Activated CD4-positive, alpha-beta T cell treated with anti-CD3 and anti-CD28 coated beads, Interleukin-2, amount 10 ng/mL, durations not matched to agents 24 days and 14 days (primary cell): ENCODE measurements around the gene RAB19. TPM values are rescaled to one million over a fixed set of nuclear protein-coding genes. Genes with fewer than 3 reads are reported as not detected.

ENCODE experiments used
- DNase-seq: peaks from one replicate; pipeline ENCODE4 v3.0.0; 2022
- H3K27ac Mint-ChIP-seq: one replicate; pipeline ENCODE4 v1.8.0; 2022; ENCODE audit warnings: mild to moderate bottlenecking, mixed read lengths
- H3K27me3 Mint-ChIP-seq: one replicate; pipeline ENCODE4 v1.8.0; 2022; ENCODE audit warnings: mixed read lengths
- H3K36me3 Mint-ChIP-seq: one replicate; pipeline ENCODE4 v1.8.0; 2022; ENCODE audit warnings: low read depth, mild to moderate bottlenecking, mixed read lengths
- H3K4me1 Mint-ChIP-seq: one replicate; pipeline ENCODE4 v1.8.0; 2021; ENCODE audit warnings: mixed read lengths
- H3K4me3 Mint-ChIP-seq: one replicate; pipeline ENCODE4 v1.8.0; 2022; ENCODE audit warnings: mild to moderate bottlenecking, moderate library complexity, mixed read lengths
- H3K9me3 Mint-ChIP-seq: one replicate; pipeline ENCODE4 v1.8.0; 2021; ENCODE audit warnings: mixed read lengths
- intact Hi-C: fragments of 100-400 bp; cut with micrococcal nuclease; formaldehyde crosslinking; loops from one replicate; pipeline ENCODE4 v1.15.1; 2023
- total RNA-seq: library from RNA; stranded (reverse); gene quantifications from 2 replicates; pipeline ENCODE4 v1.2.3, GENCODE V29; 2022

The RAB19 gene, protein sequence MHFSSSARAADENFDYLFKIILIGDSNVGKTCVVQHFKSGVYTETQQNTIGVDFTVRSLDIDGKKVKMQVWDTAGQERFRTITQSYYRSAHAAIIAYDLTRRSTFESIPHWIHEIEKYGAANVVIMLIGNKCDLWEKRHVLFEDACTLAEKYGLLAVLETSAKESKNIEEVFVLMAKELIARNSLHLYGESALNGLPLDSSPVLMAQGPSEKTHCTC
- total RNA-seq = 23.0 and 24.4 TPM in 2 replicates

DNA sequence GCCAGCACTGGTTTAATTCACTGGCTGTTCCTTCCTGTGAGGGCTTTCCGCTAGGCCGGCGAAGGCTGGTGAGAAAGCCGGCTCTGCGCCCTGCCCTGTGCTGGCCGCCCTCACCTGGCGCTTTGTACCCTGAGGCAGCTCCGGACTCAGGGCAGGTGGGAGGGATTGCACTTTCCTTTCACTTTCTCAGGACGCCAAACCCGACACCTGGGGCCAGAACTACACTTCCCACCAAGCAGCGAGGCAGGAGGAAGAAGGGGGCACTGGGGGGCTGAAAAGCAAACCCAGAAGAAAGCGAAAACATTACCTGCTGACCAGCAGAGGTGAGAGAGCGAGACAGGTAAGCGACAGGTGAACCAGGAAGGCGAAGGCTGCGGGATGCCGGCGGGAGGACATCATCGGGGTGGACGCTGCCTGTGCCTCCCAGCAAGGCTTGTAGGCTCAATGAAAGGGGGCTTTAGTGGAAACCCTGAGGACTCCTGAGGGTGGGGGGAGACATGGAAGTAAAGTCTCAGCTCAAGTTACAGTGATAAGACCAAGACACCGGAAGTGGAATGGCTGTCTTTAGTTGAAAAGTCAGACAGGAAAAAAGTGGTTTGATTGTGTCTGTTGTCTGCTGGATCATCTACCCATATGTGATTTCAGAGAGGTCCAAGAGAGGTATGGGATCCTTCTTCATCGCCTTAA is at the start of gene RAB19:
Gene RAB19 (plus strand): TSS at position 181 of the 687 bp plus-strand sequence. CDS start 3,589 bp downstream, outside the sequence.
- H3K36me3 Mint-ChIP-seq = peaks cover 31% of the 10 kb centered on the region
- peak; percentile 88 for DNase-seq
- H3K27me3 Mint-ChIP-seq = no peaks in the 10 kb centered on the region
- peaks cover 34% of the 10 kb centered on the region for H3K4me1 Mint-ChIP-seq
- peak within 1 kb of the TSS; percentile 97 for H3K27ac Mint-ChIP-seq
- no peaks in the 10 kb centered on the region for H3K9me3 Mint-ChIP-seq
- peak within 1 kb of the TSS; percentile 90 for H3K4me3 Mint-ChIP-seq
- intact Hi-C loops = loop anchor here (2.0 to 5.0 kb wide), 4 partner anchors 75 to 342 kb away; partner anchors contain the start of genes MKRN1 and PARP12

DNA sequence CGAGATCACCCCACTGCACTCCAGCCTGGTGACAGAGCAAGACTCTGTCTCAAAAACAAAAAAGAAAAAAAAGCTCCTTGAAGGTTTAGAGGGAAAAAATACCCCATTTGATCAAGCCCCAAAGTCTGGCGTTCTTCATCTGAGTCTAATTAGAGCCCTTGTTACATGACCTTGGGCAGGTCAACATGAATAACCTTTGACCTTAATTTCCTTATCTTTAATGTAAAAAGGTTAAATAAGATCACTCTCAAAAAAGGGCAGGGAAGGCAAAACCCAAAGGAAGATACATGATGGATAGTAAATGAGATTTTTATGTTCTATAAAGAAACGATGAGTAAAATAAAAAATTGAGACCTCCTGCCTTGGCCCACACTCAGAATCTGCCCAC is 45.8 kb upstream of the RAB19 start:
- peak overlapping the region; percentile 94 for H3K27ac Mint-ChIP-seq
- no peak for DNase-seq
- peaks cover 60% of the 10 kb centered on the region for H3K36me3 Mint-ChIP-seq
- intact Hi-C loops = loop anchor here (1.0 to 2.0 kb wide), 3 partner anchors 33 to 121 kb away; partner anchors contain the start of gene MKRN1
- no peaks in the 10 kb centered on the region for H3K9me3 Mint-ChIP-seq
- H3K27me3 Mint-ChIP-seq = no peaks in the 10 kb centered on the region
- H3K4me1 Mint-ChIP-seq = peaks cover 30% of the 10 kb centered on the region
- peak overlapping the region; percentile 26 for H3K4me3 Mint-ChIP-seq

DNA sequence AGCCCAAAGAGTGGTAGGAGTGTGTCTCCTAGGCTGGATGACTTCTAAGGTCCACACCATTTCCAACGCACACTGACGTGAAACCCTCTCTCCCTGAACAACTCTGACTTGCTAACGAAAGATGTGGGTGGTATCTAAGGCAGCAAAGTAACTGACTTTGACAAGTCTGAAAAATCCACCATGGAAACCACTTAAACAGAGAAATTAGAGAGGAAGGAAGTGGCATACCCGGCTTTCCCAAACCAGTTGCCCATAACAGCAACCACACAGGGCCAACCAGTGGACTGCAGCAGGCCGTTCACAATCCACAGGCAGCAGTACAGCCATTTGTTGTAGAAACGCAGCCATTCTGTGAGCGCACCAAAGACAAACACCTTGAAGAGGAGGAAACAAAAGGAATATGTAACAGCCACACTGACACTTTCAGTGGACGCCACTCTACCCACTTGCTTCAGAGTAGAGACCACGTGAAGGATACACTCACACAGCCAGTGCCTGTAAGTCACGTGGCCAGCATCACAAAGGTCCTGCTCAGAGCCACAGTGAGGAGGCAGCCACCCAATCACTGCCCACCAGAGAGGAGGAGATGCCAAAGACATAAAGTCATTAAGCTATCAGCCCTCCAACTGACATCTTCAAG is 45.3 kb upstream of the RAB19 start:
- Mint-ChIP-seq H3K4me1 (peaks cover 28% of the 10 kb centered on the region), H3K4me3 (peak overlapping the region; percentile 68), H3K36me3 (peaks cover 55% of the 10 kb centered on the region), H3K27ac (peak overlapping the region; percentile 94), H3K27me3 (no peaks in the 10 kb centered on the region), H3K9me3 (no peaks in the 10 kb centered on the region)
- peak; percentile 71 for DNase-seq
- intact Hi-C loops = loop anchor here (1.0 to 2.0 kb wide), 4 partner anchors 18 to 120 kb away; partner anchors contain the start of gene MKRN1

DNA sequence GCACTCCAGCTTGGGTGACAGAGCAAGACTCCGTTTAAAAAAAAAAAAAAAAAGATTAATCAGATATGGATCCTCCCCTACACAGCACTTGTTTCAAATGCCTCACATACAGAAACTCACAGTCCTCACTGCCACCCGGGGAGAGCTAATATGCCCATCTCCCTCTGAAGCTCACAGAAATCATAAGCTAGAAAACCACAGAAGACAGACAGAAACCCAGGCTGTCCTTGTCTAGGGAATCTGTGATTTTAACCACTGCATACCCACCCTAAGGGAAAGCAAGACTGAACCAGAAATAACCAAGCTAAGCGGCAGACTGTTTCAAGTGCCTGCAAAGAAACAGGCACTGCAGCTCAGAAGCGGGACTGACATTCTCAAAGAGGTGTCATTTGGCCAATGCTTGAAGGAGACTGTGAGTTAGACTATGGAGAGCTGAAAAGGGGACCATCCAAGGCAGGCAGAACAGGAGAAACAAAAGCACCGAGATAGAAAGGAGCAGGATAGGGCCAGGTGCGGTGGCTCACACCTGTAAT is 43.1 kb upstream of the RAB19 start:
- intact Hi-C loops = no loop called here
- DNase-seq = peak; percentile 68
- H3K4me1 Mint-ChIP-seq = peaks cover 34% of the 10 kb centered on the region
- peak overlapping the region; percentile 84 for H3K27ac Mint-ChIP-seq
- no peaks in the 10 kb centered on the region for H3K9me3 Mint-ChIP-seq
- H3K36me3 Mint-ChIP-seq = peaks cover 56% of the 10 kb centered on the region
- peak overlapping the region; percentile 67 for H3K4me3 Mint-ChIP-seq
- no peaks in the 10 kb centered on the region for H3K27me3 Mint-ChIP-seq

DNA sequence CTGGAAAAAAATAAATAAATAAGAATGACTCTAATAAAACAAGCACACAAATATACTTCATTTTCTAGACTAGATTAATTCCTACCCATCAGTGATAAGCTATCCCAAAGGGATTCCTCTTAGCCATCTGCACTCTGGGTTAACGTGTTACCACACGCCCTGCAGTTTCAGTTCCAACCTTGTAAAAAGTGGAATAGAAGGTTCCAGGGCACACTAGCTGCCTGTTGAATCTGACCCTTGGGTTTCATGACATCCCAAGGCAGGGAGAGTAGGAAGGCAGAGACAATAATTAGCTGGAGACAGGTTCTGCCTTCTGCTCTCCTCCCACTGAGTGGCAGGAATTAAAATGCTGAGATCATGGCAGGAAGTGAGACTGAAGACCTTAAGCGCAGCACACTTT is 39.0 kb upstream of the RAB19 start:
- intact Hi-C loops = no loop called here
- H3K4me3 Mint-ChIP-seq = no peak overlapping the region
- H3K27me3 Mint-ChIP-seq = no peaks in the 10 kb centered on the region
- peak overlapping the region; percentile 67 for H3K27ac Mint-ChIP-seq
- peaks cover 16% of the 10 kb centered on the region for H3K4me1 Mint-ChIP-seq
- H3K36me3 Mint-ChIP-seq = peaks cover 48% of the 10 kb centered on the region
- DNase-seq = no peak
- no peaks in the 10 kb centered on the region for H3K9me3 Mint-ChIP-seq

DNA sequence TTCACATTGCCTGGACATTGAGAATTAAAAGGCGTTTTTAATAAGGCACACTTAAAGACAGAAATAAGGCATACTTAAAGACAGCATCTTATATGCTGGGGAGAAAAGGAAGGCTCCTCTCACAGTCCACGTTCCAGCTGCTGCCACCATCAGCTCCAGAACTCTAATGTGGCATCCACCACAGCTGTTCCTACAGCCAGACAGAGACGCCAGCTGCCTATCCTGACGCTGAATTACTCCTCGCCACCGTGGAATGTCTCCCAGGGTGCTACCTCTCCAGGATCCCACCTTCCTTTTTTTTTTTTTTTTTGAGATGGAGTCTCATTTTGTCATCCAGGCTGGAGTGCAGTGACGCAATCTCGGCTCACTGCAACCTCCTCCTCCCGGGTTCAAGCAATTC is 36.3 kb upstream of the RAB19 start:
- H3K4me3 Mint-ChIP-seq = no peak overlapping the region
- intact Hi-C loops = no loop called here
- H3K36me3 Mint-ChIP-seq = peaks cover 59% of the 10 kb centered on the region
- DNase-seq = no peak
- no peaks in the 10 kb centered on the region for H3K27me3 Mint-ChIP-seq
- no peak overlapping the region for H3K27ac Mint-ChIP-seq
- no peaks in the 10 kb centered on the region for H3K9me3 Mint-ChIP-seq
- H3K4me1 Mint-ChIP-seq = peaks cover 19% of the 10 kb centered on the region

DNA sequence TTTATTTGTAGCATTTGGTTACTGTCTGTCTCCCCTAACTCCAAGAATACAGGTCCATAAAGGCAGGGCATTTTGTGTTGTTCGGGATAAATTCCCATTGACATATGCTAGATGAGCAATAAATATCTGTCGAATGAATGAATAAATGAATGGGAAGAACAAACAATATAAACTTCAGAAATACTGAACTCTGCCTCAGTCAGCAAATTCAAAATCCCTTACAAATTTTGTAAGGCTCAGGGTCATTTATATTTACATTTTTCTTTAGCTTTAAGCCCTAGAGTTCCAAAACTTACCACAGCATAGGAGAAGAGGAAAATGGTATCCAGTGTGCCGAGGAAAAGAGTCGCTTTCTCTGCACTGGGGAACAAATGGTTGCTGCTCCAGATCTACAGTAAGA is 34.6 kb upstream of the RAB19 start:
- Mint-ChIP-seq H3K27me3 (no peaks in the 10 kb centered on the region), H3K4me1 (peaks cover 25% of the 10 kb centered on the region), H3K36me3 (peaks cover 64% of the 10 kb centered on the region)

DNA sequence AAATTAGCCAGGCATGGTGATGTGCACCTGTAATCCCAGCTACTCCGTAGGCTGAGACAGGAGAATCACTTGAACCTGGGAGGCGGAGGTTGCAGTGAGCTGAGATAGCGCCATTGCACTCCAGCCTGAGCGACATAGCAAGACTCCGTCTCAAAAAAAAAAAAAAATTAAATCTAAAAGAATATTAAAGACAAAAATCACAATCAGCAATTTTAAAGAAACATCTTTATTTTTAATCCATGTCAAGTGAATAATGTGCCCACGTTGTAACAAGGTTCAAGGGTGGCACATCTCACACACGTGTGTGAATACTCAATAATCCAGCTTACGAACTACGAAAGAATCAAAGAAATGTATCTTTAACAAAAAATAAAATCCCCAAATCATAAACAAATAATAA is 28.5 kb upstream of the RAB19 start:
- peak overlapping the region; percentile 99 for H3K27ac Mint-ChIP-seq
- peaks cover 44% of the 10 kb centered on the region for H3K4me1 Mint-ChIP-seq
- intact Hi-C loops = no loop called here
- peak overlapping the region; percentile 78 for H3K4me3 Mint-ChIP-seq
- H3K9me3 Mint-ChIP-seq = no peaks in the 10 kb centered on the region
- no peak for DNase-seq
- peaks cover 68% of the 10 kb centered on the region for H3K36me3 Mint-ChIP-seq
- no peaks in the 10 kb centered on the region for H3K27me3 Mint-ChIP-seq

More for the DNA sequence above, 34.6 kb upstream of the RAB19 start:
- H3K9me3 Mint-ChIP-seq = no peaks in the 10 kb centered on the region
- DNase-seq = no peak
- H3K4me3 Mint-ChIP-seq = no peak overlapping the region
- H3K27ac Mint-ChIP-seq = peak overlapping the region; percentile 19
- intact Hi-C loops = no loop called here

DNA sequence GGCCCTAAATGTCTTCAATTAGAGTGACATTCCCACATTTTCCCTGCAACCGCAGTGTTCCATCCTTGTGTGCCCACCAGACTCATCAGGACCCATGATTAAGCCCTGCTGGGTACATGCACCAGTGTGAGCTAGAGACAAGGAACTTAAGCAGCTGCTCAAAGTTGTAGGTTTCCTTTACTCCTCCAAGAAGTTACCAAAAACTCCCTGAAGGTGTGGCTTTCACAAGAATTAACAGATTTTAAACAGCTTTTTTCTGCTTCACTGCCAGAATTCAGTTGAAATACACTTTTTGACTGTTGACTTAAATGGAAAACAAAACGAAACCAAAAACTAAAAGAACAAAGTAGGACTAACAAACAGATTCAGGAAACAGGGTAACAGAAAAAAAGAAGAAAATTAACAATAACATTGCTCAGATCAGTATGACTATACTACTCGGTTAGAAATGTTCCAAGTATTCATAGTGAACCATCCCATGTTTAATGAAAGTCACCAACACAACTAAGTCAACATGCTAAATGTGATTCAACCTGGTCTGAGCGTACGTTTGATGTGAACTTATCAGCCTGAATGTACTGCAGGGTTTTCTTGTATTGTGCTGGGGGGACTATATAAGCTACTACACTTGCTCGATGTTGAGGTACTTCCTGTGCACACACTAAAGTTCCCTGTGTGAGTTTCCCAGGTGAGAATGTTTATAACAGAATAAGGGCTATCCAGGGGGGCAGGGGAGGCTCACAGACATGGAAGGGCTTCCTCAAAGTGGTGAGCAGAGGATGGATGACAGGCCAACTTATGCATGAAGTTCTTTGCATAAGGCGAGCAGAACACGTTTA is 27.7 kb upstream of the RAB19 start:
- H3K27me3 Mint-ChIP-seq = no peaks in the 10 kb centered on the region
- peak overlapping the region; percentile 99 for H3K27ac Mint-ChIP-seq
- H3K4me3 Mint-ChIP-seq = peak overlapping the region; percentile 78
- H3K36me3 Mint-ChIP-seq = peaks cover 66% of the 10 kb centered on the region
- intact Hi-C loops = loop anchor here (1.0 kb wide), 5 partner anchors 12 to 146 kb away; partner anchors contain the start of gene MKRN1
- peak; percentile 84 for DNase-seq
- no peaks in the 10 kb centered on the region for H3K9me3 Mint-ChIP-seq
- H3K4me1 Mint-ChIP-seq = peaks cover 40% of the 10 kb centered on the region

DNA sequence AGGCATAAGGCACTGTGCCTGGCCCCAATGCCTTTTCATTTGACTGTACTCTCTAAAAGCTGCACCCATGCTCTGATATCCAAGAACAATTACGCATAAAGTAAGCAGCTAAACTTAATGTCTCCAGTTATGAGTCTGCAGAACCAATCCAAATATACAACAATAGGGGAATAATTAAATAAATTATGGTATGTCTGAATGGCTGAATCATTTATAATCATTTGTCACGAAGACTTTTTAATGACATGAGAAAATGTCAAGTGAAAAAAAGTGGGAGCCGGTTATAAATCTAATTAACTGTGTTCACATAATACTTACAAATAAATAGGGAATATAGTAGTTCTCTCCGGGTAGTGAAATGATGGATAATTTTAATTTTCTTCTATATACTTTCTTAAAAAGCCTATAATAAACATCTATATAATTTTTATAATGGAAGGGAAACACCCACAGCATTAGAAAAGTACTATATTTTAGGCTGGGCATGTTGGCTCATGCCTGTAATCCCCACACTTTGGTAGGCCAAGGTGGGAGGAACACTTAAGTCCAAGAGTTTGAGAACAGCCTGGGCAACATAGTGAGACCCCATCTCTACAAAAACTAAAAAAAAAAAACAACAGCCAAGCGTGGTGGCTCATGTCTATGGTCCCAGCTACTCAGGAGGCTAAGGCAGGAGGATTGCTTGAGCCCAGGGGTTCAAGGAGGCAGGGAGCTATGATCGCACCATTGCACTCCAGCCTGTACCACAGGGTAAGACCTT is 19.7 kb upstream of the RAB19 start:
- H3K27me3 Mint-ChIP-seq = no peaks in the 10 kb centered on the region
- peaks cover 64% of the 10 kb centered on the region for H3K36me3 Mint-ChIP-seq
- DNase-seq = no peak
- no peaks in the 10 kb centered on the region for H3K9me3 Mint-ChIP-seq
- H3K27ac Mint-ChIP-seq = peak overlapping the region; percentile 77
- H3K4me1 Mint-ChIP-seq = peaks cover 43% of the 10 kb centered on the region
- peak overlapping the region; percentile 49 for H3K4me3 Mint-ChIP-seq
- intact Hi-C loops = no loop called here

DNA sequence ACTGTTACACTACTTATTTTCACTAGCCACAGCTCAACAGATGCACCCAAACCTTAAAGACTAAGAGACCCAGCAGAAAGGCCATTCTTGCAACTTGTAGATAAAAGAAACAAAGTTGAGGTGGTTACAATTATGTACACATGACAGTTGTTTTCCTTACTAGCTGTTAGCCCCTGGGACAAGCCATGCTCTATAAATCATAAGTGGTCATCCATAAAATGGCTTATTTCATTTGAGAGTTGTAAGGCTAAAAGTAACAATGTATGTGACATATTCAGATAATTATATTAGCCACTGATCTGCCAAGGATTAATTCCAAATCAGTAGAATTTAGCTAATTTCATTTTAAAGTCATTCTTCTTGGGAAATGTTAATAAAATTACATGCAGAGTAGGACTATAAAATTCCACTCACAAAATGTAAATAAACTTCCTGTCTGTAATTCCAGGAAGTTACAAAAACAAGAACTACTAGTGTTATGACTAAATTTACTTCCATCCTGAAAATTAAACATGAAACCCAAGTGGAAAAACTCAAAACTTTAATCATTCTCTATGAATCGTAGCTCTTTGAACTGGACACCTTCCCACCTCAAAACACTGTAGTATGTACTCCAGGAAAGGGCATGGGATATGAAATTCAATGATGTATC is 18.8 kb upstream of the RAB19 start:
- Mint-ChIP-seq H3K4me1 (peaks cover 39% of the 10 kb centered on the region), H3K27me3 (no peaks in the 10 kb centered on the region), H3K4me3 (peak overlapping the region; percentile 49), H3K9me3 (no peaks in the 10 kb centered on the region), H3K27ac (peak overlapping the region; percentile 71), H3K36me3 (peaks cover 59% of the 10 kb centered on the region)
- DNase-seq = no peak
- intact Hi-C loops = no loop called here

DNA sequence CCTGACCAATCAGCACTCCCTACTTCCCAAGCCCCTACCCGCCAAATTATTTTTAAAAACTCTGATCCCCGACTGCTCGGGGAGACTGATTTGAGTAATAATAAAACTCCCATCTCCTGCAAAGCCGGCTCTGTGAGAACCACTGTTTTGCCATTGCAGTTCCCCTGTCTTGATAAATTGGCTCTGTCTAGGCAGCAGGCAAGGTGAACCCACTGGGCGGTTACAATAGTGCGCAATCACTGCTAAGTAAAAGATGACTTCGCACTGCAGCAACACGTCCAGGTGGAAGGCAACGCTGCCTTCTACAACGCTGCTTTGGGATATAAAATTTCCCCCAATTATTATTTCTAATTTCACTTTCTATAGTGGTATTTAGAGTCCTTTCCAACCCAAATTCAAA is 14.4 kb upstream of the RAB19 start:
- H3K9me3 Mint-ChIP-seq = no peaks in the 10 kb centered on the region
- H3K27ac Mint-ChIP-seq = no peak overlapping the region
- H3K36me3 Mint-ChIP-seq = peaks cover 29% of the 10 kb centered on the region
- H3K4me1 Mint-ChIP-seq = peaks cover 19% of the 10 kb centered on the region
- no peak for DNase-seq
- no peak overlapping the region for H3K4me3 Mint-ChIP-seq
- H3K27me3 Mint-ChIP-seq = no peaks in the 10 kb centered on the region
- intact Hi-C loops = no loop called here
